Measurements from ENCODE around the gene COL21A1.

Gene COL21A1

GRCh38 chr6:56106231-56106630 lies 141.1 kb downstream of the COL21A1 start:
- DNase-seq (ENCODE audit: low spot score) = no peak

- no peak for DNase-seq (ENCODE audit: low spot score)
These were observed 142.8 kb downstream of the COL21A1 start for GRCh38 chr6:56104591-56104990.

GRCh38 chr6:56102216-56102615 lies 145.2 kb downstream of the COL21A1 start:
- no peak for DNase-seq (ENCODE audit: low spot score)

- no peak for DNase-seq (ENCODE audit: low spot score)
These were observed 146.2 kb downstream of the COL21A1 start for GRCh38 chr6:56101141-56101553.

- DNase-seq (ENCODE audit: low spot score) = no peak
These were observed 150.3 kb downstream of the COL21A1 start for GRCh38 chr6:56096946-56097621.

- no peak for DNase-seq (ENCODE audit: low spot score)
These were observed 150.8 kb downstream of the COL21A1 start for GRCh38 chr6:56096541-56096940.

GRCh38 chr6:56093776-56094175 lies 153.6 kb downstream of the COL21A1 start:
- no peak for DNase-seq (ENCODE audit: low spot score)

GRCh38 chr6:56091159-56091869 lies 156.1 kb downstream of the COL21A1 start:
- no peak for DNase-seq (ENCODE audit: low spot score)

GRCh38 chr6:56088641-56089040 lies 158.7 kb downstream of the COL21A1 start:
- no peak for DNase-seq (ENCODE audit: low spot score)

GRCh38 chr6:56087421-56087820 lies 160.0 kb downstream of the COL21A1 start:
- no peak for DNase-seq (ENCODE audit: low spot score)

GRCh38 chr6:56079751-56080540 lies 167.4 kb downstream of the COL21A1 start:
- DNase-seq (ENCODE audit: low spot score) = no peak

GRCh38 chr6:56076033-56076432 lies 171.3 kb downstream of the COL21A1 start:
- no peak for DNase-seq (ENCODE audit: low spot score)

GRCh38 chr6:56073761-56074160 lies 173.6 kb downstream of the COL21A1 start:
- no peak for DNase-seq (ENCODE audit: low spot score)

- no peak for DNase-seq (ENCODE audit: low spot score)
These were observed 174.1 kb downstream of the COL21A1 start for GRCh38 chr6:56073315-56073714.

- no peak for DNase-seq (ENCODE audit: low spot score)
These were observed 174.5 kb downstream of the COL21A1 start for GRCh38 chr6:56072856-56073255.

- no peak for DNase-seq (ENCODE audit: low spot score)
These were observed 182.0 kb downstream of the COL21A1 start for GRCh38 chr6:56065408-56065807.

GRCh38 chr6:56062836-56063235 lies 184.5 kb downstream of the COL21A1 start:
- DNase-seq (ENCODE audit: low spot score) = no peak

GRCh38 chr6:56058636-56059035 lies 188.7 kb downstream of the COL21A1 start:
- no peak for DNase-seq (ENCODE audit: low spot score)

GRCh38 chr6:56055081-56055704 lies 192.2 kb downstream of the COL21A1 start:
- DNase-seq (ENCODE audit: low spot score) = no peak

- DNase-seq (ENCODE audit: low spot score) = no peak
These were observed 196.2 kb downstream of the COL21A1 start for GRCh38 chr6:56051202-56051598.

- no peak for DNase-seq (ENCODE audit: low spot score)
These were observed 196.7 kb downstream of the COL21A1 start for GRCh38 chr6:56050530-56051201.

- no peak for DNase-seq (ENCODE audit: low spot score)
These were observed 198.8 kb downstream of the COL21A1 start for GRCh38 chr6:56048601-56049000.

Data from CD4-positive, alpha-beta T cell treated with Interleukin-6 at 100 ng/mL for 8 hours (primary cell).